AG10803 (cell line): ENCODE data around the gene CCND2.

Experiments
- DNase-seq: peaks from one replicate; pipeline ENCODE4 v3.0.0; 2010; ENCODE audit warnings: low read depth
- H3K4me3 ChIP-seq: 2 replicates; pipeline ENCODE4 v1.5.1; 2011; ENCODE audit warnings: mild to moderate bottlenecking, low read length, control low read depth
- CTCF ChIP-seq: conservative IDR thresholded peaks from 2 replicates; pipeline ENCODE4 v1.5.1; 2011; ENCODE audit warnings: mild to moderate bottlenecking, low read length, control low read depth, inconsistent platforms

CCND2 gene

GRCh38 chr12:4277205-4277543 lies 3.6 kb downstream of the CCND2 start:
- no peak for TF ChIP-seq CTCF
- no peak for DNase-seq
- H3K4me3 ChIP-seq, result no peak overlapping the region

- no peak overlapping the region for H3K4me3 ChIP-seq
- TF ChIP-seq CTCF, result no peak
- DNase-seq, result no peak
Measured at GRCh38 chr12:4277857-4278256, 4.3 kb downstream of the CCND2 start.

GRCh38 chr12:4278329-4279197 lies 5.0 kb downstream of the CCND2 start:
- TF ChIP-seq CTCF, result no peak
- DNase-seq, result no peak
- H3K4me3 ChIP-seq, result no peak overlapping the region

GRCh38 chr12:4279198-4279690 lies 5.7 kb downstream of the CCND2 start:
- no peak overlapping the region for H3K4me3 ChIP-seq
- no peak for DNase-seq
- TF ChIP-seq CTCF, result no peak

GRCh38 chr12:4280351-4281163 lies 7.0 kb downstream of the CCND2 start:
- no peak overlapping the region for H3K4me3 ChIP-seq
- no peak for TF ChIP-seq CTCF
- DNase-seq, result no peak

GRCh38 chr12:4281173-4281654 lies 7.7 kb downstream of the CCND2 start:
- TF ChIP-seq CTCF, result no peak
- no peak for DNase-seq
- H3K4me3 ChIP-seq, result no peak overlapping the region
